Mesangial cell (primary cell): Measurements from ENCODE around the gene TUBA1B. TPM values are rescaled to one million over a fixed set of nuclear protein-coding genes. Genes with fewer than 3 reads are reported as not detected.

Experiments
- total RNA-seq: library from RNA; depleted of rRNA; stranded (reverse); fragments of >200 nt; gene quantifications from 2 replicates; pipeline ENCODE4 v1.2.3, GENCODE V29; 2015

The TUBA1B gene
- total RNA-seq = 649 and 4,423 TPM in 2 replicates

DNA sequence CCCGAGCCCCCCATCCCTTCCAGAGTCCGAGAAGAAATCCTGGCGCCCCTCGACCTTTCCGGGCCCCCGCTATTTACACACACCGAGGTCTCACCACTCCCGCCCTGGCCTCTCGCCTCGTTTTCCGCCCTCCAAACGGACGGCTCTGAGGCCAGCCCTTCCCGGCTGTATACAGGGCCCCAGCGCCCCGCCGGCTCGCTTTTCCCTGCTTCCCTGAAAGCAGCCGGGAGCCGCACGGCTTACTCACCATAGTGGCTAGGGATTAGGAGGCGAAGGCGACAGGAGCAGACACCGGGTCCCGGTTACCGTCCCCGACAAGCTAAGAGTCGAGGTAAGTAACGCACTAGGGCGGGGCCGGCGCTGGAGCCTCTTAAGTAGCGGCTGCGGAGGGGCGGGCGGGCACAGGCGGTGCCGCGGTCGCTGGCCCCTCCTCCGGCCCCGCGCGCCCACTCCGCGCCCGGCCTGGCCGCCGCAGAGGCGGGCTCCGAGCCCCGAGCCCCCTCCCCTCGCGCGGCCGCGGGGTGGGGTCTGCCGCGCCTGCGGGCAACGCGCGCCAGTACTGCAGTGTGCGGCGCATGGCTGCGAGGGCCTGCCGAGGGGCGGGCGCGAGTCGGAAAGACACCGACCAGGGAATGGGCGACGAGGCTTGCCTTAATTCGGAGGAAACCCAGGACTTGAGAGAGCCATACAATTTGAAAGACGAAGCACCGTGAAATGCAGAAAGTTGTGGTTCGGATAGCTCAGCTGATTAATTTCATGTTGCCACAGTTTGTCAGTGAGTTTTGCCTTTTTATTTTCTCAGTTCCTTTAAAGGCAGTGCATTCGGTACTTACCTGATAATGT lies at the start of gene TUBA1B:
Gene TUBA1B (minus strand): TSS at position 345 of the 843 bp plus-strand sequence. CDS start 95 bp downstream, at position 250.

DNA sequence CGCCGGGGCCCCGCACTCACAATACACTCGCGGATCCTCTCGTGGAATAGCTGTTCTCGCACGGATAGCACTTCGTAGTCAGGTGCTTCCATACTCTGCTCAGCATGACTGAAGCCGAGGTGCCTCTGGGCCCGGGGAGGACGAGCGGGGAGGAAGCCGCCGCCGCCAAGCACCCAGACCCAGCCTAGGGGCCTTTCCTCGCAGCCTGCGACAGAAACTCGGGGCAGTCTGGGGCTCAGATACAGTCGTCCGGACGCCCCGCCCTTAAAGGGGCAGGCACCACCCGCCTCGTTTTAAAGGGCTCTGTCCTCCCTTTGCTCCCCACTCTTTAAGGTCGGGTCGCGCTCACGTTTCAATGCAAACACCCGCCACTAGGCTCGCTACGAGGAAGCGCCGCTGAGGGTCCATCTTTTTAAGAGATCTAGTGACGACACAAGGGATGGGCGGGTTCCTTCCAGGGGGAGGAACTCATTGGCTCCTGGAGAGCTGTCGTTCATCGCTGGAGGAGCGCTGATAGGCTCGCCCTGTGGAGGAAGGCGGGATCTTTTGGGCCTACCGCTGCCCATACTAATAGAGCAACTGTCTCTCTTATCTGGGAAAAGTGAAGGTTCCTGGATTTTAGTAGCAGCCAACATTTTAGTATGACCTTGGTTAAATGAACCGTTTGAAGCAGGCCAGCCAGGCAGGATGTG lies 20.6 kb downstream of the TUBA1B start, which contains the start of gene LMBR1L:
Gene LMBR1L (minus strand): TSS at position 384 of the 692 bp plus-strand sequence. CDS start 292 bp downstream, at position 92.

DNA sequence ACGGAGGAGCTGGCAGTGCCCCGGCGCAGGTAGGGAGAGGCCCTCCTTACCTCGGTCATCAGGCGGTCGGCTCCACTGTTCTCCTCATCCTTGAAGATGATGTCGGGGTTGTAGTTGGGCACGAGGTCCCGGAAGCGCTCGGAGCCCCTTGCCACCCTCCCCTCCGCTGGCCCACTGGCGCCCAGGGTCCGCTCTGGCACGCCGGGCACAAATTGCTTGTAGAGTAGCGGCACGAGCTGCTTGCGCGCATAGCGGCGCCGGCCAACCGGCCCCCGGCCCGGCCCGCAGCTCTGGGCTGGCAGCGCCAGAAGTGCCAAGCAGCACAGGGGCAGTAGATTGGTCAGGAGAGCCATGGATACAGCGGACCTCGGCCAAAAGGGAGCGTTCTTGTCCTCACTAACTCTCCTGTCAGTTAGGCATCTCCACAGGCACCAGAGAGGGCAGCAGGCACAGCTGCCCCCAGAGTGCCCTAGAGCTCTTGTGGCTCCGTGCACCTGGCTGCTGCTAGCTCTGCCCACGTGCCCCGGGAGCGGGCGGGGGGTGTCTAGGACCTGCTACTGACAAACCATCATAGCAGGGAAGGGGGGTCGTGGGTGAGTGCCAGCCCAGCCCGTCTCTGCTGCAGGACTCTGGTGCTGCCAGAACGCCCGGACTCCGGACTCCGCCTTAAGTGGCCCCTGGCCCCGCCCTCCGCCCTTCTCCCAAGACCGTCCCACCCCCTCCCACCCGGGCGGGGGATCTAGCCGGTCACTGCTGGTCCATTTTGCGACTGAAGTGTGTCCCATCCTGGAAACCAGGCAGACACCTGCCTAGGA lies 36.8 kb downstream of the TUBA1B start, which contains the start of gene DHH:
Gene DHH (minus strand): TSS at position 642 of the 815 bp plus-strand sequence. CDS start 289 bp downstream, at position 353.

Other genes with a start within 250 kb of the TUBA1B start
- 30.7 and 51.3 TPM in 2 replicates for gene FKBP11, start 205.9 kb downstream of the TUBA1B start, total RNA-seq
- 65.7 and 70.6 TPM in 2 replicates for gene ARF3, start 173.9 kb downstream of the TUBA1B start, total RNA-seq
- not detected in 2 replicates for gene WNT10B, start 159.7 kb downstream of the TUBA1B start, total RNA-seq
- gene WNT1, start 153.1 kb downstream of the TUBA1B start, total RNA-seq = not detected in 2 replicates
- 0.16 TPM in 1 of 2 replicates, not detected in the other for gene DDN, start 132.0 kb downstream of the TUBA1B start, total RNA-seq
- gene PRKAG1, start 112.6 kb downstream of the TUBA1B start, total RNA-seq = 48.6 and 49.3 TPM in 2 replicates
- gene KMT2D, start 70.6 kb downstream of the TUBA1B start, total RNA-seq = 23.3 and 38.3 TPM in 2 replicates
- 1.3 and 3.1 TPM in 2 replicates for gene RHEBL1, start 61.4 kb downstream of the TUBA1B start, total RNA-seq
- gene DHH, start 36.6 kb downstream of the TUBA1B start, total RNA-seq = 0.13 TPM in 1 of 2 replicates, not detected in the other
- gene LMBR1L, start 20.5 kb downstream of the TUBA1B start, total RNA-seq = 20.2 and 48.8 TPM in 2 replicates
- 754 and 1,069 TPM in 2 replicates for gene TUBA1A, start 57.7 kb upstream of the TUBA1B start, total RNA-seq
- gene TUBA1C, start 133.7 kb upstream of the TUBA1B start, total RNA-seq = 501 and 2,126 TPM in 2 replicates
- gene PRPH, start 163.8 kb upstream of the TUBA1B start, total RNA-seq = 1.5 TPM in 1 of 2 replicates, not detected in the other
- 2.5 and 46.4 TPM in 2 replicates for gene TROAP, start 191.9 kb upstream of the TUBA1B start, total RNA-seq
- 0.13 and 0.16 TPM in 2 replicates for gene C1QL4, start 205.8 kb upstream of the TUBA1B start, total RNA-seq
- gene DNAJC22, start 215.5 kb upstream of the TUBA1B start, total RNA-seq = 5.9 and 9.4 TPM in 2 replicates
- 14.2 and 17.6 TPM in 2 replicates for gene SPATS2, start 236.1 kb upstream of the TUBA1B start, total RNA-seq